PC-3 (cell line): ENCODE results near the gene NKTR. TPM values are rescaled to one million over a fixed set of nuclear protein-coding genes. Genes with fewer than 3 reads are reported as not detected.

Source experiments
- ATAC-seq: fragments of 200-7000 bp; cut with Tn5 transposase; 2 replicates; pipeline ENCODE4 v1.9.1; 2020; ENCODE audit warnings: mild to moderate bottlenecking, moderate library complexity
- BruUV-seq: library from RNA; stranded (reverse); fragments of 400-500 nt; replicated peaks from 2 replicates; lab custom pipeline; 2021; lab: Mats Ljungman, UMichigan
- CTCF ChIA-PET: fragments of 300-600 bp; sonication (Branson Sonifier 250); formaldehyde crosslinking; loops from one replicate; lab custom pipeline; 2022; ENCODE audit warnings: antibody characterized with exemption; lab: Charles Lee
- POLR2A ChIA-PET: fragments of 300-600 bp; sonication (Branson Sonifier 250); formaldehyde crosslinking; loops from one replicate; lab custom pipeline; 2022; ENCODE audit warnings: antibody characterized with exemption; ENCODE audit not compliant: unreplicated experiment; lab: Charles Lee
- DNase-seq: peaks from one replicate; pipeline ENCODE4 v3.0.0-alpha.2; 2015
- H2AFZ ChIP-seq: fragments of 300-600 bp; sonication (generic); 2 replicates; pipeline ENCODE4 v1.6.0; 2016; ENCODE audit warnings: antibody characterized with exemption, low read length
- H3F3A ChIP-seq: fragments of 300-600 bp; sonication (generic); one replicate; pipeline ENCODE4 v1.6.0; 2017; ENCODE audit warnings: antibody characterized with exemption, low read length, control low read depth, mild to moderate bottlenecking; ENCODE audit not compliant: unreplicated experiment
- H3K27ac ChIP-seq: fragments of 300-600 bp; sonication (generic); 2 replicates; pipeline ENCODE4 v1.5.1; 2016; ENCODE audit warnings: mild to moderate bottlenecking, low read length
- H3K27me3 ChIP-seq: fragments of 300-600 bp; sonication (generic); 2 replicates; pipeline ENCODE4 v1.6.1; 2016; ENCODE audit warnings: low read length, mixed read lengths
- H3K36me3 ChIP-seq: fragments of 300-600 bp; sonication (generic); 2 replicates; pipeline ENCODE4 v1.6.1; 2016; ENCODE audit warnings: low read depth, mixed run types, low read length, mixed read lengths
- H3K4me1 ChIP-seq: fragments of 300-600 bp; sonication (generic); 2 replicates; pipeline ENCODE4 v1.5.1; 2016; ENCODE audit warnings: low read length; ENCODE audit not compliant: insufficient read depth
- H3K4me2 ChIP-seq: fragments of 300-600 bp; sonication (generic); 2 replicates; pipeline ENCODE4 v1.6.0; 2016; ENCODE audit warnings: low read length
- H3K4me3 ChIP-seq: fragments of 300-600 bp; sonication (generic); 2 replicates; pipeline ENCODE4 v1.5.1; 2016; ENCODE audit warnings: mild to moderate bottlenecking, low read length, mixed read lengths
- H3K79me2 ChIP-seq: fragments of 300-600 bp; sonication (generic); 2 replicates; pipeline ENCODE4 v1.6.1; 2017; ENCODE audit warnings: low read length, mixed read lengths
- H3K9ac ChIP-seq: fragments of 300-600 bp; sonication (generic); 2 replicates; pipeline ENCODE4 v1.6.0; 2016; ENCODE audit warnings: mild to moderate bottlenecking, low read length
- H3K9me2 ChIP-seq: fragments of 300-600 bp; sonication (generic); replicated peaks from 2 replicates; pipeline ENCODE4 v1.6.1; 2016; ENCODE audit warnings: mixed run types, low read length, mixed read lengths
- H3K9me3 ChIP-seq: fragments of 300-600 bp; sonication (generic); 2 replicates; pipeline ENCODE4 v1.6.1; 2016; ENCODE audit warnings: low read length, mixed read lengths
- H4K20me1 ChIP-seq: fragments of 300-600 bp; sonication (generic); 2 replicates; pipeline ENCODE4 v1.6.1; 2016; ENCODE audit warnings: low read length, mixed read lengths
- EZH2 ChIP-seq: fragments of 300-600 bp; sonication (generic); IDR thresholded peaks from one replicate; pipeline ENCODE4 v1.6.1; 2017; ENCODE audit warnings: antibody characterized with exemption, mild to moderate bottlenecking, low read length; ENCODE audit not compliant: unreplicated experiment
- EZH2phosphoT487 ChIP-seq: fragments of 300-600 bp; sonication (generic); IDR thresholded peaks from 2 replicates; pipeline ENCODE4 v1.6.1; 2018; ENCODE audit warnings: mild to moderate bottlenecking, antibody characterized with exemption, low read length, borderline replicate concordance
- intact Hi-C: fragments of 100-400 bp; cut with micrococcal nuclease; formaldehyde crosslinking; loops from 2 replicates; pipeline ENCODE4 v1.9.0; 2023
- total RNA-seq: library from RNA; depleted of rRNA; stranded (reverse); fragments of >200 nt; gene quantifications from 2 replicates; pipeline ENCODE4 v1.2.3, GENCODE V29; 2014
- TF ChIP-seq, protein P1 (sequence below): fragments of 300-600 bp; sonication (generic); conservative IDR thresholded peaks from 2 replicates; pipeline ENCODE4 v1.5.1; 2017; ENCODE audit warnings: antibody characterized with exemption, low read depth, mild to moderate bottlenecking, low read length

Gene NKTR
- total RNA-seq, 1 experiment from 2014 or later = 37.6 TPM

GRCh38 chr3:42684632-42685362 lies 84.3 kb downstream of the NKTR start:
- Histone ChIP-seq H4K20me1 (no peaks in the 10 kb centered on the region), H3K27me3 (no peaks in the 10 kb centered on the region), H3K36me3 (no peaks in the 10 kb centered on the region), H3K9me3 (no peaks in the 10 kb centered on the region), H3K4me1 (peaks cover 15% of the 10 kb centered on the region), H3K4me2 (peak overlapping the region; percentile 12; the same call in 1 of the 2 replicates), H3F3A (no peaks in the 10 kb centered on the region), H3K79me2 (no peaks in the 10 kb centered on the region), H3K9ac (no peak overlapping the region), H3K4me3 (no peak overlapping the region), H3K27ac (peak overlapping the region; percentile 29), H2AFZ (no peak overlapping the region), H3K9me2 (no peaks in the 10 kb centered on the region)
- DNase-seq (no peak), ATAC-seq (peak; percentile 4; the same call in 1 of the 2 replicates)
- CTCF ChIA-PET = interaction anchor here (0.5 kb wide), 1 partner anchor 140 kb away, joined by 3 read pairs; no protein-coding TSS in a partner anchor
- intact Hi-C loops = loop anchor here (1.0 kb wide), 1 partner anchor 60 kb away; no protein-coding TSS in a partner anchor
- POLR2A ChIA-PET = no interaction called here
- no TSS peak for BruUV-seq
- TF ChIP-seq EZH2 (no peak), EZH2phosphoT487 (no peak)
- TF ChIP-seq, protein P1, sequence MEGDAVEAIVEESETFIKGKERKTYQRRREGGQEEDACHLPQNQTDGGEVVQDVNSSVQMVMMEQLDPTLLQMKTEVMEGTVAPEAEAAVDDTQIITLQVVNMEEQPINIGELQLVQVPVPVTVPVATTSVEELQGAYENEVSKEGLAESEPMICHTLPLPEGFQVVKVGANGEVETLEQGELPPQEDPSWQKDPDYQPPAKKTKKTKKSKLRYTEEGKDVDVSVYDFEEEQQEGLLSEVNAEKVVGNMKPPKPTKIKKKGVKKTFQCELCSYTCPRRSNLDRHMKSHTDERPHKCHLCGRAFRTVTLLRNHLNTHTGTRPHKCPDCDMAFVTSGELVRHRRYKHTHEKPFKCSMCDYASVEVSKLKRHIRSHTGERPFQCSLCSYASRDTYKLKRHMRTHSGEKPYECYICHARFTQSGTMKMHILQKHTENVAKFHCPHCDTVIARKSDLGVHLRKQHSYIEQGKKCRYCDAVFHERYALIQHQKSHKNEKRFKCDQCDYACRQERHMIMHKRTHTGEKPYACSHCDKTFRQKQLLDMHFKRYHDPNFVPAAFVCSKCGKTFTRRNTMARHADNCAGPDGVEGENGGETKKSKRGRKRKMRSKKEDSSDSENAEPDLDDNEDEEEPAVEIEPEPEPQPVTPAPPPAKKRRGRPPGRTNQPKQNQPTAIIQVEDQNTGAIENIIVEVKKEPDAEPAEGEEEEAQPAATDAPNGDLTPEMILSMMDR = no peak

DNA sequence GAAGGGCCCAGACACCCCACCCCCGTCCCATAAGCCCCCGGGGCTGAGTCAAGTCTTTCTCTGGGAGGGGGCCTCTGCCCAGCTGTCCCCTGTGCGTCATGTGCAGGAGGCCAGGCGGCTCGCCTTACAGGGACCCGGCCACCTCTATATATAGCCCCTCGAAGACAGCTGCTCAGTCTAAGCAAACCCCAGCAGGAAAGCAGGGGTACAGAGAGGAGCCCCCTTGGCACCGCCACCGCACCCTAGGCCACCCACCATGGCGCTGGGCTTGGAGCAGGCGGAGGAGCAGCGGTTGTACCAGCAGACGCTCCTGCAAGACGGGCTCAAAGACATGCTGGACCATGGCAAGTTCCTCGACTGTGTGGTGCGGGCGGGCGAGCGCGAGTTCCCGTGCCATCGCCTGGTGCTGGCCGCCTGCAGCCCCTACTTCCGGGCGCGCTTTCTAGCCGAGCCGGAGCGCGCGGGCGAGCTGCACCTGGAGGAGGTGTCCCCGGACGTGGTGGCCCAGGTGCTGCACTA lies 84.9 kb downstream of the NKTR start, which contains the start of gene KLHL40:
Gene KLHL40, plus strand, starts transcription at position 175 of the 519 bp plus-strand sequence. Its CDS starts 82 bp downstream, at position 257.
- Histone ChIP-seq H3F3A (no peaks in the 10 kb centered on the region), H2AFZ (no peak within 1 kb of the TSS), H3K79me2 (no peaks in the 10 kb centered on the region), H4K20me1 (no peaks in the 10 kb centered on the region), H3K9me3 (no peaks in the 10 kb centered on the region), H3K27ac (peak within 1 kb of the TSS; percentile 29), H3K27me3 (no peaks in the 10 kb centered on the region), H3K4me3 (no peak within 1 kb of the TSS), H3K36me3 (no peaks in the 10 kb centered on the region), H3K4me1 (peaks cover 15% of the 10 kb centered on the region), H3K4me2 (peak within 1 kb of the TSS; percentile 12; the same call in 1 of the 2 replicates), H3K9me2 (no peaks in the 10 kb centered on the region), H3K9ac (no peak within 1 kb of the TSS)
- no peak for TF ChIP-seq EZH2phosphoT487
- TF ChIP-seq, protein P1 = no peak
- no peak for TF ChIP-seq EZH2
- no TSS peak for BruUV-seq
- DNase-seq (no peak), ATAC-seq (no peak)
- POLR2A ChIA-PET = no interaction called here
- CTCF ChIA-PET = no interaction called here
- intact Hi-C loops = no loop called here
